ENCODE measurements around the gene CCDC9. TPM values are rescaled to one million over a fixed set of nuclear protein-coding genes. Genes with fewer than 3 reads are reported as not detected.

CCDC9 gene
- total RNA-seq, 1 experiment from 2014 or later, result 36.9 TPM

DNA sequence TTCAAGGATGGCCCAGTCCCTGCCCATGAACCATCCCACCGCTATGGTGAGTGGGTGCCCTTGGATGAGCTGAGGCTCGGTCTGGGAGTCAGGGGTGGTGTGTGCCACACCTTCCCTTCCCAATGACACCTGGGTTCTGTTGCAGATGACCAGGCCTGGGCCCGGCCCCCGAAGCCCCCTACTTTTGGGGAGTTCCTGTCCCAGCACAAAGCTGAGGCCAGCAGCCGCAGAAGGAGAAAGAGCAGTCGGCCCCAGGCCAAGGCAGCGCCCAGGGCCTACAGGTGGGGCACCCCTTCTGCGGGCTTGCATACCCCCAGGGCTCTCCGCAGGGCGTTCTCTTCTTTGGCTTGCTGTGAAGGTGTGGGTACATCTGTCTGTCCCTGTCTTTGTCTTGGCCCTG is 14.1 kb downstream of the CCDC9 start:
- H3K9ac ChIP-seq (ENCODE audit: extremely low read depth, insufficient read length, low read length), result no peak overlapping the region
- DNase-seq, result no peak
- no peak overlapping the region for H3K4me3 Mint-ChIP-seq

More for the DNA sequence above, 14.1 kb downstream of the CCDC9 start:
- H3K79me2 ChIP-seq (ENCODE audit: insufficient read depth, low read length), result no peaks in the 10 kb centered on the region
- H3K18ac ChIP-seq (ENCODE audit: insufficient read length, low read depth, low read length), result no peak overlapping the region
- H4K8ac ChIP-seq (replicated peaks; ENCODE audit: insufficient read length, low read depth, low read length), result no peak overlapping the region
- no peak overlapping the region for H2AK5ac ChIP-seq (ENCODE audit: insufficient read length, low read length)
- peaks cover 5% of the 10 kb centered on the region for H3K4me1 ChIP-seq (ENCODE audit: insufficient read depth, low read length)
- TF ChIP-seq, protein P1, sequence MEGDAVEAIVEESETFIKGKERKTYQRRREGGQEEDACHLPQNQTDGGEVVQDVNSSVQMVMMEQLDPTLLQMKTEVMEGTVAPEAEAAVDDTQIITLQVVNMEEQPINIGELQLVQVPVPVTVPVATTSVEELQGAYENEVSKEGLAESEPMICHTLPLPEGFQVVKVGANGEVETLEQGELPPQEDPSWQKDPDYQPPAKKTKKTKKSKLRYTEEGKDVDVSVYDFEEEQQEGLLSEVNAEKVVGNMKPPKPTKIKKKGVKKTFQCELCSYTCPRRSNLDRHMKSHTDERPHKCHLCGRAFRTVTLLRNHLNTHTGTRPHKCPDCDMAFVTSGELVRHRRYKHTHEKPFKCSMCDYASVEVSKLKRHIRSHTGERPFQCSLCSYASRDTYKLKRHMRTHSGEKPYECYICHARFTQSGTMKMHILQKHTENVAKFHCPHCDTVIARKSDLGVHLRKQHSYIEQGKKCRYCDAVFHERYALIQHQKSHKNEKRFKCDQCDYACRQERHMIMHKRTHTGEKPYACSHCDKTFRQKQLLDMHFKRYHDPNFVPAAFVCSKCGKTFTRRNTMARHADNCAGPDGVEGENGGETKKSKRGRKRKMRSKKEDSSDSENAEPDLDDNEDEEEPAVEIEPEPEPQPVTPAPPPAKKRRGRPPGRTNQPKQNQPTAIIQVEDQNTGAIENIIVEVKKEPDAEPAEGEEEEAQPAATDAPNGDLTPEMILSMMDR (conservative IDR thresholded peaks at IDR 0.05), result no peak
- H3K27ac Mint-ChIP-seq, result peak overlapping the region in 2 of 3 experiments; percentile 48 to 76; a peak in 3 of 7 replicates
- H3T11ph ChIP-seq (ENCODE audit: low read length), result no peak overlapping the region
- no peak overlapping the region for H3K27ac ChIP-seq (ENCODE audit: insufficient read length, low read depth, low read length)
- H2AFZ ChIP-seq (ENCODE audit: low read length), result no peak overlapping the region
- H3K4me2 ChIP-seq (ENCODE audit: insufficient read depth, insufficient read length, low read length), result no peak overlapping the region
- no peaks in the 10 kb centered on the region for H3K9me3 Mint-ChIP-seq
- H3K79me1 ChIP-seq (ENCODE audit: insufficient read depth, low read depth, low read length, poor library complexity, severe bottlenecking), result no peaks in the 10 kb centered on the region
- no peak overlapping the region for H3K14ac ChIP-seq (ENCODE audit: insufficient read depth, low read length)
- no peak overlapping the region for H2BK20ac ChIP-seq (ENCODE audit: low read depth, low read length, poor library complexity, severe bottlenecking)
- peaks cover 17 to 21% of the 10 kb centered on the region in 2 experiments for H3K4me1 Mint-ChIP-seq
- H3K36me3 Mint-ChIP-seq (ENCODE audit: insufficient read depth in 1 of 3, low read depth in 3 of 3), result peaks cover 24 to 46% (median 45%) of the 10 kb centered on the region in 3 experiments
- no peak overlapping the region for H4K5ac ChIP-seq (ENCODE audit: insufficient read length, low read depth, low read length)
- no peak overlapping the region for H3K23ac ChIP-seq (ENCODE audit: insufficient read length, low read depth, low read length)
- no peak overlapping the region for H2BK120ac ChIP-seq (ENCODE audit: low read depth, low read length, poor library complexity, severe bottlenecking)
- H3K4ac ChIP-seq (ENCODE audit: low read depth, low read length), result no peak overlapping the region
- H3K27me3 ChIP-seq (ENCODE audit: insufficient read depth, low read length), result no peaks in the 10 kb centered on the region
- H4K20me1 ChIP-seq (ENCODE audit: control insufficient read depth, insufficient read depth, insufficient read length), result no peaks in the 10 kb centered on the region
- H3K23me2 ChIP-seq (ENCODE audit: insufficient read length, low read depth, low read length, poor library complexity, severe bottlenecking), result peaks cover 17% of the 10 kb centered on the region
- no peaks in the 10 kb centered on the region for H3K9me3 ChIP-seq (ENCODE audit: control insufficient read depth, low read depth, low read length)
- no peak overlapping the region for H2BK12ac ChIP-seq (ENCODE audit: insufficient read length, low read depth, low read length)
- H2BK15ac ChIP-seq (ENCODE audit: low read depth, low read length), result no peak overlapping the region
- peaks cover 3% of the 10 kb centered on the region for H3K27me3 Mint-ChIP-seq (ENCODE audit: low read depth)
- no peak overlapping the region for H4K91ac ChIP-seq (ENCODE audit: insufficient read length, low read depth, low read length)
- H2BK5ac ChIP-seq (ENCODE audit: insufficient read length, low read length), result no peak overlapping the region
- H3K56ac ChIP-seq (ENCODE audit: insufficient read length, low read depth, low read length), result no peak overlapping the region
- no CpG with 5 or more reads among the region's 10 CpGs for WGBS (ENCODE audit: extremely low coverage, insufficient read length, low lambda C conversion rate)

Data from H9 (cell line).